ENCODE data around the gene TSC22D2. TPM values are rescaled to one million over a fixed set of nuclear protein-coding genes. Genes with fewer than 3 reads are reported as not detected.

Gene TSC22D2
- total RNA-seq, 1 donor from 2014 or later: 38.9 TPM

DNA sequence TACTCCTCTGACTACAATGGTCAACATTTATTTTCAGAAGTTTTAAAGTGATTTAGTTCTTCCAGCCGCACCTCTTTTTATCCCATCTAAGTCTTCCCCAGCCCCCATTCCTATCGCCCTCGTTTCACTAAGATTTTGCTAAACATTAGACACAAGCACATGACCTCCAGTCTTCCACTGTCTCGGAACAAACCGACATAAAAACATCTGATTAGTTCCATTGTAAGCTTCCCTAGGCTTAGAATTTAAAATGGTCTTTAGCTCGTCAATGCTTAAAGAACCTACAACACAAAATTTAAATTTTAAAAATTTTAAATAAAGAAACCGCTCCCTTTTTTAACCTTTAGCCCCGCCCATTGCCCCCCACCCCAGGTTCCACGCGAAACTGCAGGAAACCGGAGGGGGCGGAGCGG, 284 bp upstream of the TSC22D2 start:
- Mint-ChIP-seq H3K4me1 (peaks cover 28% of the 10 kb centered on the region), H3K4me3 (peak overlapping the region; percentile 94), H3K9me3 (no peaks in the 10 kb centered on the region), H3K27me3 (no peaks in the 10 kb centered on the region), H3K36me3 (ENCODE audit: low read depth) (peaks cover 31% of the 10 kb centered on the region), H3K27ac (peak overlapping the region; percentile 99)
- DNase-seq (no peak), ATAC-seq (ENCODE audit: low read depth) (peak; percentile 0)
- ChIA-PET CTCF (interaction anchor here (0.6 to 3.6 kb wide), 6 partner anchors 16 to 122 kb away, joined by 3 to 30 read pairs (median 6); no protein-coding TSS in a partner anchor), POLR2A (interaction anchor here (0.7 to 7.0 kb wide), 28 partner anchors 9 to 1416 kb away, joined by 3 to 157 read pairs (median 4); partner anchors contain the start of genes EIF2A, RNF13, SERP1 and SIAH2)
- intact Hi-C loops (cut with micrococcal nuclease): loop anchor here (1.0 to 10.0 kb wide), 12 partner anchors 23 to 1416 kb away; partner anchors contain the start of genes COMMD2, EIF2A, ERICH6 and GYG1
- TF ChIP-seq, protein P1, sequence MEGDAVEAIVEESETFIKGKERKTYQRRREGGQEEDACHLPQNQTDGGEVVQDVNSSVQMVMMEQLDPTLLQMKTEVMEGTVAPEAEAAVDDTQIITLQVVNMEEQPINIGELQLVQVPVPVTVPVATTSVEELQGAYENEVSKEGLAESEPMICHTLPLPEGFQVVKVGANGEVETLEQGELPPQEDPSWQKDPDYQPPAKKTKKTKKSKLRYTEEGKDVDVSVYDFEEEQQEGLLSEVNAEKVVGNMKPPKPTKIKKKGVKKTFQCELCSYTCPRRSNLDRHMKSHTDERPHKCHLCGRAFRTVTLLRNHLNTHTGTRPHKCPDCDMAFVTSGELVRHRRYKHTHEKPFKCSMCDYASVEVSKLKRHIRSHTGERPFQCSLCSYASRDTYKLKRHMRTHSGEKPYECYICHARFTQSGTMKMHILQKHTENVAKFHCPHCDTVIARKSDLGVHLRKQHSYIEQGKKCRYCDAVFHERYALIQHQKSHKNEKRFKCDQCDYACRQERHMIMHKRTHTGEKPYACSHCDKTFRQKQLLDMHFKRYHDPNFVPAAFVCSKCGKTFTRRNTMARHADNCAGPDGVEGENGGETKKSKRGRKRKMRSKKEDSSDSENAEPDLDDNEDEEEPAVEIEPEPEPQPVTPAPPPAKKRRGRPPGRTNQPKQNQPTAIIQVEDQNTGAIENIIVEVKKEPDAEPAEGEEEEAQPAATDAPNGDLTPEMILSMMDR (IDR thresholded peaks at IDR 0.05): no peak

DNA sequence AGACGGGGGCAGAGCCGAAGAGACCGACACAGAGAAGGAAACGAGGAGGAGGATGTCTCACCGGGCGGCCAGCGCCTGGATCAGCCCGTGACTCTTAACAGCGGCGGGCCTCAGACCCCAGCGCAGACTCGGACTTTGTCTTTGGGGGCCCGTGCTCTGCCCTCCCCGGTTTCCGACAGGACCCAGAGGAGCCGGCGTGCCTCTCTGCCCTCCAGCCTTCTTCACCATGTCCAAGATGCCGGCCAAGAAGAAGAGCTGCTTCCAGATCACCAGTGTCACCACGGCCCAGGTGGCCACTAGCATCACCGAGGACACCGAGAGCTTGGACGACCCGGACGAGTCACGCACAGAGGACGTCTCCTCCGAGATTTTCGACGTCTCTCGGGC, 1.0 kb downstream of the TSC22D2 start:
- H3K36me3 Mint-ChIP-seq (ENCODE audit: low read depth): peaks cover 42% of the 10 kb centered on the region
- H3K9me3 Mint-ChIP-seq: no peaks in the 10 kb centered on the region
- ChIA-PET CTCF (interaction anchor here (0.7 to 3.6 kb wide), 14 partner anchors 10 to 437 kb away, joined by 3 to 30 read pairs (median 4); no protein-coding TSS in a partner anchor), POLR2A (interaction anchor here (0.6 to 7.0 kb wide), 36 partner anchors 8 to 1790 kb away, joined by 3 to 157 read pairs (median 5); partner anchors contain the start of genes EIF2A, P2RY14, RNF13 and SELENOT)
- intact Hi-C loops (cut with micrococcal nuclease): loop anchor here (2.0 to 10.0 kb wide), 8 partner anchors 293 to 1417 kb away; partner anchors contain the start of genes COMMD2, ERICH6, GYG1 and P2RY12
- H3K27me3 Mint-ChIP-seq: no peaks in the 10 kb centered on the region
- peak overlapping the region; percentile 99 for H3K27ac Mint-ChIP-seq
- H3K4me3 Mint-ChIP-seq: peak overlapping the region; percentile 94
- TF ChIP-seq, protein P1 (IDR thresholded peaks at IDR 0.05): no peak
- peaks cover 41% of the 10 kb centered on the region for H3K4me1 Mint-ChIP-seq
- DNase-seq (no peak), ATAC-seq (ENCODE audit: low read depth) (peak; percentile 43)

DNA sequence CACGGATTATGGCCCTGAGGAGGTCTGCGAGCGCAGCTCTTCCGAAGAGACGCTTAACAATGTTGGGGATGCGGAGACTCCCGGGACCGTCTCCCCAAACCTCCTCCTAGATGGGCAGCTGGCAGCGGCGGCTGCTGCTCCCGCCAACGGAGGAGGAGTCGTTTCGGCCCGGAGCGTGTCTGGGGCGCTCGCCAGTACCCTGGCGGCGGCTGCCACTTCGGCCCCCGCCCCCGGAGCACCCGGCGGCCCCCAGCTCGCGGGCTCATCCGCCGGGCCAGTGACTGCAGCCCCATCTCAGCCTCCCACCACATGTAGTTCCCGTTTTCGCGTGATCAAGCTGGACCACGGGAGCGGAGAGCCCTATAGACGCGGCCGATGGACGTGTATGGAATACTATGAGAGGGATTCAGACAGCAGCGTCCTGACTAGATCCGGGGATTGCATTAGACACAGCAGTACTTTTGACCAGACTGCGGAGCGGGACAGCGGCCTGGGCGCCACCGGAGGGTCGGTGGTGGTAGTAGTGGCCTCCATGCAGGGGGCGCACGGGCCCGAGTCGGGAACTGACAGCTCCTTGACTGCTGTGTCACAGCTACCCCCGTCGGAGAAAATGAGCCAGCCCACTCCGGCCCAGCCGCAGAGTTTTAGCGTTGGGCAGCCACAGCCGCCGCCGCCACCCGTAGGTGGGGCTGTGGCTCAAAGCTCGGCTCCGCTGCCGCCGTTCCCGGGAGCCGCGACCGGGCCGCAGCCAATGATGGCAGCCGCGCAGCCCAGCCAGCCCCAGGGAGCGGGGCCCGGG, 1.6 kb downstream of the TSC22D2 start:
- peak; percentile 31 for ATAC-seq (ENCODE audit: low read depth)
- Mint-ChIP-seq H3K9me3 (no peaks in the 10 kb centered on the region), H3K4me3 (peak overlapping the region; percentile 94), H3K27me3 (no peaks in the 10 kb centered on the region), H3K27ac (peak overlapping the region; percentile 99), H3K36me3 (ENCODE audit: low read depth) (peaks cover 46% of the 10 kb centered on the region), H3K4me1 (peaks cover 47% of the 10 kb centered on the region)
- intact Hi-C loops (cut with micrococcal nuclease): loop anchor here (1.0 to 10.0 kb wide), 11 partner anchors 37 to 1417 kb away; partner anchors contain the start of genes COMMD2, ERICH6, GYG1 and P2RY12
- peak; percentile 69 for DNase-seq
- ChIA-PET POLR2A (interaction anchor here (0.6 to 7.0 kb wide), 23 partner anchors 8 to 1789 kb away, joined by 3 to 157 read pairs (median 6); partner anchors contain the start of genes COMMD2, EIF2A, SELENOT and SERP1), CTCF (interaction anchor here (0.6 to 3.6 kb wide), 18 partner anchors 9 to 741 kb away, joined by 3 to 30 read pairs (median 4); no protein-coding TSS in a partner anchor)
- TF ChIP-seq, protein P1 (IDR thresholded peaks at IDR 0.05): no peak

DNA sequence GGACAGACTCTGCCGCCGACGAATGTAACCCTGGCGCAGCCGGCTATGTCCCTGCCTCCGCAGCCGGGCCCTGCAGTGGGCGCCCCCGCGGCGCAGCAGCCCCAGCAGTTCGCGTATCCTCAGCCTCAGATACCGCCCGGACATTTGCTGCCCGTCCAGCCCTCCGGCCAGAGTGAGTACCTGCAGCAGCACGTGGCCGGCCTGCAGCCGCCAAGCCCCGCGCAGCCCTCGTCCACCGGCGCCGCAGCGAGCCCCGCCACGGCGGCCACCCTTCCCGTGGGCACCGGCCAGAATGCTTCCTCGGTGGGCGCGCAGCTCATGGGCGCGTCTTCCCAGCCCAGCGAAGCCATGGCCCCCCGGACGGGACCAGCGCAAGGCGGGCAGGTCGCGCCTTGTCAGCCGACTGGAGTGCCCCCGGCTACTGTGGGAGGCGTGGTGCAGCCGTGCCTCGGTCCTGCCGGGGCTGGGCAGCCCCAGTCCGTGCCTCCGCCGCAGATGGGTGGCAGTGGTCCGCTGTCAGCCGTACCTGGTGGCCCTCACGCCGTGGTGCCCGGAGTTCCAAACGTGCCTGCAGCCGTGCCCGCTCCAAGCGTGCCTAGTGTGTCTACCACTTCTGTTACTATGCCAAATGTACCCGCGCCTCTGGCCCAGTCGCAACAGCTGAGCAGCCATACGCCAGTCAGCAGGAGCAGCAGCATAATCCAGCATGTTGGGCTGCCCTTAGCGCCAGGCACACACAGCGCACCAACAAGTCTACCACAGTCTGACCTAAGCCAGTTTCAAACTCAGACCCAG, 2.4 kb downstream of the TSC22D2 start:
- H3K4me1 Mint-ChIP-seq: peaks cover 54% of the 10 kb centered on the region

More for the DNA sequence above, 2.4 kb downstream of the TSC22D2 start:
- CTCF ChIA-PET: interaction anchor here (0.6 to 3.6 kb wide), 14 partner anchors 15 to 740 kb away, joined by 3 to 30 read pairs (median 5); no protein-coding TSS in a partner anchor
- Mint-ChIP-seq H3K27ac (peak overlapping the region; percentile 65), H3K4me3 (peak overlapping the region; percentile 94), H3K9me3 (no peaks in the 10 kb centered on the region), H3K36me3 (ENCODE audit: low read depth) (peaks cover 54% of the 10 kb centered on the region), H3K27me3 (no peaks in the 10 kb centered on the region)
- POLR2A ChIA-PET: interaction anchor here (0.7 to 7.0 kb wide), 11 partner anchors 18 to 659 kb away, joined by 3 to 157 read pairs (median 6); partner anchors contain the start of genes COMMD2, EIF2A, SELENOT and SERP1
- TF ChIP-seq, protein P1 (IDR thresholded peaks at IDR 0.05): no peak
- intact Hi-C loops (cut with micrococcal nuclease): loop anchor here (1.0 to 5.0 kb wide), 3 partner anchors 38 to 124 kb away; no protein-coding TSS in a partner anchor
- DNase-seq (peak; percentile 32), ATAC-seq (ENCODE audit: low read depth) (no peak)

All from activated B cell treated with CpG ODN at 0.5 μM for 24 hours (primary cell).